Smooth muscle cell (in vitro differentiated cells): ENCODE data around the gene RPL13A. TPM values are rescaled to one million over a fixed set of nuclear protein-coding genes. Genes with fewer than 3 reads are reported as not detected.

Source experiments
- DNase-seq: peaks from one replicate; lab custom pipeline; 2025; ENCODE audit not compliant: unreplicated experiment; lab: John Stamatoyannopoulos, UW
- H2AFZ ChIP-seq: fragments of 200-600 bp; sonication (generic); 2 replicates; pipeline ENCODE4 v1.6.0; 2016; ENCODE audit warnings: antibody characterized with exemption, low read depth, mild to moderate bottlenecking
- H3F3A ChIP-seq: fragments of 200-600 bp; sonication (generic); 2 replicates; pipeline ENCODE4 v1.6.0; 2017; ENCODE audit warnings: antibody characterized with exemption, low read depth
- H3K27ac ChIP-seq: fragments of 200-600 bp; sonication (generic); 2 replicates; pipeline ENCODE4 v1.5.1; 2016; ENCODE audit warnings: low read depth, mild to moderate bottlenecking
- H3K27me3 ChIP-seq: fragments of 200-600 bp; sonication (generic); 2 replicates; pipeline ENCODE4 v1.6.1; 2016; ENCODE audit warnings: low read depth, mild to moderate bottlenecking
- H3K36me3 ChIP-seq: fragments of 200-600 bp; sonication (generic); 2 replicates; pipeline ENCODE4 v1.5.1; 2016; ENCODE audit warnings: low read depth
- H3K4me1 ChIP-seq: fragments of 200-600 bp; sonication (generic); 2 replicates; pipeline ENCODE4 v1.5.1; 2016; ENCODE audit warnings: low read depth
- H3K4me2 ChIP-seq: fragments of 200-600 bp; sonication (generic); 2 replicates; pipeline ENCODE4 v1.6.0; 2016; ENCODE audit warnings: mild to moderate bottlenecking
- H3K4me3 ChIP-seq: fragments of 200-600 bp; sonication (generic); 2 replicates; pipeline ENCODE4 v1.5.1; 2016; ENCODE audit warnings: mild to moderate bottlenecking
- H3K79me2 ChIP-seq: fragments of 200-600 bp; sonication (generic); 2 replicates; pipeline ENCODE4 v1.6.0; 2016; ENCODE audit warnings: low read depth, mild to moderate bottlenecking
- H3K9ac ChIP-seq: fragments of 200-600 bp; sonication (generic); 2 replicates; pipeline ENCODE4 v1.6.0; 2016; ENCODE audit warnings: low read depth
- H3K9me3 ChIP-seq: fragments of 200-600 bp; sonication (generic); replicated peaks from 2 replicates; pipeline ENCODE4 v1.5.1; 2016; ENCODE audit warnings: low read depth
- H4K20me1 ChIP-seq: fragments of 200-600 bp; sonication (generic); 2 replicates; pipeline ENCODE4 v1.6.0; 2016; ENCODE audit warnings: low read depth
- CTCF ChIP-seq: fragments of 200-600 bp; sonication (generic); IDR thresholded peaks from 2 replicates; pipeline ENCODE4 v1.5.1; 2017; ENCODE audit warnings: borderline replicate concordance, mild to moderate bottlenecking, antibody characterized with exemption; ENCODE audit not compliant: insufficient read depth, poor library complexity, severe bottlenecking
- WGBS: methylation state at CpG from one replicate; pipeline ENCODE4 v1.1.7; 2016; ENCODE audit warnings: low lambda C conversion rate; 5-methylcytosine and 5-hydroxymethylcytosine counted together
- polyA plus RNA-seq: library from polyadenylated mRNA; unstranded; fragments of >200 nt; fragmentation: Nextera tagmentation; extraction: Ambion mirVana; gene quantifications from 2 replicates; pipeline ENCODE4 v1.2.1, GENCODE V29; 2016
- total RNA-seq: library from RNA; depleted of rRNA; stranded (reverse); fragments of >200 nt; gene quantifications from 2 replicates; pipeline ENCODE4 v1.2.3, GENCODE V29; 2014

RPL13A gene
- total and polyA plus RNA-seq, 2 experiments from 2014 or later = 732 to 1,154 TPM

GRCh38 chr19:49445997-49446396, 41.4 kb upstream of the RPL13A start:
- Histone ChIP-seq H3K4me2 (no peak overlapping the region), H3K27ac (no peak overlapping the region), H3F3A (peaks cover 8% of the 10 kb centered on the region), H3K79me2 (no peaks in the 10 kb centered on the region), H3K4me1 (peaks cover 11% of the 10 kb centered on the region), H3K4me3 (no peak overlapping the region), H3K9ac (no peak overlapping the region), H2AFZ (no peak overlapping the region), H4K20me1 (no peaks in the 10 kb centered on the region), H3K9me3 (no peaks in the 10 kb centered on the region), H3K27me3 (peaks cover 15% of the 10 kb centered on the region), H3K36me3 (no peaks in the 10 kb centered on the region)
- DNase-seq = no peak
- no peak for TF ChIP-seq CTCF
- 83% methylated on average over 3 of the region's 3 CpGs for WGBS

GRCh38 chr19:49447485-49448431, 39.6 kb upstream of the RPL13A start:
- Histone ChIP-seq H2AFZ (no peak overlapping the region), H3K79me2 (no peaks in the 10 kb centered on the region), H3K9me3 (no peaks in the 10 kb centered on the region), H3K9ac (no peak overlapping the region), H3K4me1 (peaks cover 5% of the 10 kb centered on the region), H3K4me2 (no peak overlapping the region), H3K27ac (no peak overlapping the region), H4K20me1 (no peaks in the 10 kb centered on the region), H3F3A (no peaks in the 10 kb centered on the region), H3K4me3 (no peak overlapping the region), H3K36me3 (no peaks in the 10 kb centered on the region), H3K27me3 (no peaks in the 10 kb centered on the region)
- DNase-seq = no peak
- WGBS = 92% methylated on average over 27 of the region's 32 CpGs
- no peak for TF ChIP-seq CTCF

GRCh38 chr19:49448432-49448786, 39.0 kb upstream of the RPL13A start:
- Histone ChIP-seq H4K20me1 (no peaks in the 10 kb centered on the region), H3K4me3 (no peak overlapping the region), H3K4me2 (no peak overlapping the region), H3K79me2 (no peaks in the 10 kb centered on the region), H3K36me3 (no peaks in the 10 kb centered on the region), H3K4me1 (peaks cover 5% of the 10 kb centered on the region), H3K27ac (no peak overlapping the region), H3K9me3 (no peaks in the 10 kb centered on the region), H3K9ac (no peak overlapping the region), H3F3A (no peaks in the 10 kb centered on the region), H3K27me3 (no peaks in the 10 kb centered on the region), H2AFZ (no peak overlapping the region)
- no peak for TF ChIP-seq CTCF
- WGBS = 96% methylated on average over 6 of the region's 6 CpGs
- DNase-seq = no peak
